A549 (cell line): Measurements from ENCODE around the gene HIPK3.

Experiments used
- CEBPB ChIP-seq, 2 experiments: fragments of >200 bp in 1 of 2; sonication (Bioruptor Twin) in 1 of 2; formaldehyde crosslinking in 1 of 2; IDR thresholded peaks; 2 replicates each; pipeline ENCODE4 v1.6.1; 2012 to 2016
- CHD4 ChIP-seq: fragments of 200-600 bp; sonication (generic); IDR thresholded peaks from 2 replicates; pipeline ENCODE4 v1.6.1; 2016; ENCODE audit warnings: antibody characterized with exemption, mild to moderate bottlenecking, borderline replicate concordance
- FOSB ChIP-seq: fragments of 250-450 bp; sonication (Bioruptor Pico); IDR thresholded peaks from 2 replicates; pipeline ENCODE4 v1.5.0; 2020; ENCODE audit warnings: mild to moderate bottlenecking, moderate library complexity
- HDAC2 ChIP-seq: fragments of 200-600 bp; sonication (generic); IDR thresholded peaks from 2 replicates; pipeline ENCODE4 v1.6.1; 2016
- MAX ChIP-seq: IDR thresholded peaks from 2 replicates; pipeline ENCODE4 v1.6.1; 2012
- MAZ ChIP-seq: fragments of 150-350 bp; IDR thresholded peaks from 2 replicates; pipeline ENCODE4 v1.6.1; 2014; ENCODE audit warnings: antibody characterized with exemption, low read depth, low read length, borderline replicate concordance
- POLR2A ChIP-seq: IDR thresholded peaks from 2 replicates; pipeline ENCODE4 v1.6.1; 2012; ENCODE audit warnings: mild to moderate bottlenecking, low read length
- REST ChIP-seq: fragments of 200-600 bp; sonication (generic); IDR thresholded peaks from 2 replicates; pipeline ENCODE4 v1.6.1; 2016; ENCODE audit warnings: antibody characterized with exemption, mild to moderate bottlenecking, moderate library complexity
- USF2 ChIP-seq: fragments of 450-650 bp; IDR thresholded peaks from 2 replicates; pipeline ENCODE4 v1.6.1; 2014; ENCODE audit warnings: antibody characterized with exemption
- TF ChIP-seq, protein P1 (sequence below): fragments of >200 bp; sonication (Bioruptor Twin); formaldehyde crosslinking; IDR thresholded peaks from 3 replicates; pipeline ENCODE4 v1.5.1; 2016

- no peak for TF ChIP-seq MAZ
- no peak for TF ChIP-seq FOSB
- TF ChIP-seq USF2, result no peak
- TF ChIP-seq POLR2A, result no peak
- TF ChIP-seq MAX, result no peak
- TF ChIP-seq CHD4, result no peak
- TF ChIP-seq, protein P1, sequence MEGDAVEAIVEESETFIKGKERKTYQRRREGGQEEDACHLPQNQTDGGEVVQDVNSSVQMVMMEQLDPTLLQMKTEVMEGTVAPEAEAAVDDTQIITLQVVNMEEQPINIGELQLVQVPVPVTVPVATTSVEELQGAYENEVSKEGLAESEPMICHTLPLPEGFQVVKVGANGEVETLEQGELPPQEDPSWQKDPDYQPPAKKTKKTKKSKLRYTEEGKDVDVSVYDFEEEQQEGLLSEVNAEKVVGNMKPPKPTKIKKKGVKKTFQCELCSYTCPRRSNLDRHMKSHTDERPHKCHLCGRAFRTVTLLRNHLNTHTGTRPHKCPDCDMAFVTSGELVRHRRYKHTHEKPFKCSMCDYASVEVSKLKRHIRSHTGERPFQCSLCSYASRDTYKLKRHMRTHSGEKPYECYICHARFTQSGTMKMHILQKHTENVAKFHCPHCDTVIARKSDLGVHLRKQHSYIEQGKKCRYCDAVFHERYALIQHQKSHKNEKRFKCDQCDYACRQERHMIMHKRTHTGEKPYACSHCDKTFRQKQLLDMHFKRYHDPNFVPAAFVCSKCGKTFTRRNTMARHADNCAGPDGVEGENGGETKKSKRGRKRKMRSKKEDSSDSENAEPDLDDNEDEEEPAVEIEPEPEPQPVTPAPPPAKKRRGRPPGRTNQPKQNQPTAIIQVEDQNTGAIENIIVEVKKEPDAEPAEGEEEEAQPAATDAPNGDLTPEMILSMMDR, result no peak
- no peak for TF ChIP-seq CEBPB (IDR thresholded peaks at IDR 0.05)
- no peak for TF ChIP-seq HDAC2
- TF ChIP-seq REST, result no peak
Measured at GRCh38 chr11:33273656-33274055, 16.5 kb downstream of the HIPK3 start.
